GM19240 (cell line): ENCODE results near the gene TP53I13.

Experiments
- DNase-seq: peaks from one replicate; pipeline ENCODE4 v3.0.0; 2011; ENCODE audit warnings: low spot score; ENCODE audit not compliant: insufficient read length

Gene TP53I13

GRCh38 chr17:29593591-29594518 lies 25.4 kb downstream of the TP53I13 start:
- no peak for DNase-seq

GRCh38 chr17:29594519-29595090 lies 26.1 kb downstream of the TP53I13 start:
- no peak for DNase-seq

GRCh38 chr17:29595107-29595942 lies 26.8 kb downstream of the TP53I13 start:
- no peak for DNase-seq

- no peak for DNase-seq
Observed at GRCh38 chr17:29595943-29596774, 27.7 kb downstream of the TP53I13 start.

- no peak for DNase-seq
Observed at GRCh38 chr17:29596811-29597210, 28.3 kb downstream of the TP53I13 start.

- DNase-seq: no peak
Observed at GRCh38 chr17:29597361-29598172, 29.1 kb downstream of the TP53I13 start.

- DNase-seq: no peak
Observed at GRCh38 chr17:29603109-29603674, 34.7 kb downstream of the TP53I13 start.

GRCh38 chr17:29607557-29608195 lies 39.2 kb downstream of the TP53I13 start:
- DNase-seq: no peak

GRCh38 chr17:29608986-29609385 lies 40.5 kb downstream of the TP53I13 start:
- no peak for DNase-seq

GRCh38 chr17:29610395-29610794 lies 41.9 kb downstream of the TP53I13 start:
- DNase-seq: no peak

GRCh38 chr17:29611351-29612093 lies 43.0 kb downstream of the TP53I13 start:
- DNase-seq: no peak

- DNase-seq: no peak
Observed at GRCh38 chr17:29612094-29612403, 43.5 kb downstream of the TP53I13 start.

- DNase-seq: no peak
Observed at GRCh38 chr17:29612404-29613280, 44.1 kb downstream of the TP53I13 start.

- DNase-seq: peak; percentile 47
Observed at GRCh38 chr17:29613352-29613837, 44.9 kb downstream of the TP53I13 start.

GRCh38 chr17:29613856-29614255 lies 45.4 kb downstream of the TP53I13 start:
- DNase-seq: no peak

- no peak for DNase-seq
Observed at GRCh38 chr17:29614349-29615047, 46.0 kb downstream of the TP53I13 start.

GRCh38 chr17:29615048-29615385 lies 46.5 kb downstream of the TP53I13 start:
- DNase-seq: no peak
